Osteocyte (in vitro differentiated cells): ENCODE measurements around the gene STEAP3. TPM values are rescaled to one million over a fixed set of nuclear protein-coding genes. Genes with fewer than 3 reads are reported as not detected.

Experiments used
- DNase-seq: peaks from one replicate; pipeline ENCODE4 v3.0.0; 2021; ENCODE audit warnings: mixed read lengths; ENCODE audit not compliant: unreplicated experiment; ENCODE audit errors: extremely low spot score
- H3K27ac Mint-ChIP-seq: one replicate; pipeline ENCODE4 v1.8.0; 2021; ENCODE audit warnings: mild to moderate bottlenecking, mixed read lengths; ENCODE audit not compliant: unreplicated experiment
- H3K27me3 Mint-ChIP-seq: one replicate; pipeline ENCODE4 v1.8.0; 2021; ENCODE audit warnings: mixed read lengths; ENCODE audit not compliant: unreplicated experiment
- H3K36me3 Mint-ChIP-seq: one replicate; pipeline ENCODE4 v1.8.0; 2021; ENCODE audit warnings: mixed read lengths; ENCODE audit not compliant: unreplicated experiment
- H3K4me1 Mint-ChIP-seq: one replicate; pipeline ENCODE4 v1.8.0; 2021; ENCODE audit warnings: mixed read lengths; ENCODE audit not compliant: unreplicated experiment
- H3K4me3 Mint-ChIP-seq: one replicate; pipeline ENCODE4 v1.8.0; 2021; ENCODE audit warnings: mild to moderate bottlenecking, moderate library complexity, mixed read lengths; ENCODE audit not compliant: unreplicated experiment
- H3K9me3 Mint-ChIP-seq: one replicate; pipeline ENCODE4 v1.8.0; 2021; ENCODE audit warnings: mixed read lengths; ENCODE audit not compliant: unreplicated experiment
- CTCF ChIP-seq: fragments of 200-600 bp; sonication (generic); IDR thresholded peaks from 2 replicates; pipeline ENCODE4 v1.5.0; 2021; ENCODE audit warnings: antibody characterized with exemption, mild to moderate bottlenecking, moderate library complexity
- total RNA-seq: library from RNA; stranded (reverse); gene quantifications from 2 replicates; pipeline ENCODE4 v1.2.1, GENCODE V29; 2021

The STEAP3 gene
- total RNA-seq, 1 donor from 2014 or later: 19.3 TPM

DNA sequence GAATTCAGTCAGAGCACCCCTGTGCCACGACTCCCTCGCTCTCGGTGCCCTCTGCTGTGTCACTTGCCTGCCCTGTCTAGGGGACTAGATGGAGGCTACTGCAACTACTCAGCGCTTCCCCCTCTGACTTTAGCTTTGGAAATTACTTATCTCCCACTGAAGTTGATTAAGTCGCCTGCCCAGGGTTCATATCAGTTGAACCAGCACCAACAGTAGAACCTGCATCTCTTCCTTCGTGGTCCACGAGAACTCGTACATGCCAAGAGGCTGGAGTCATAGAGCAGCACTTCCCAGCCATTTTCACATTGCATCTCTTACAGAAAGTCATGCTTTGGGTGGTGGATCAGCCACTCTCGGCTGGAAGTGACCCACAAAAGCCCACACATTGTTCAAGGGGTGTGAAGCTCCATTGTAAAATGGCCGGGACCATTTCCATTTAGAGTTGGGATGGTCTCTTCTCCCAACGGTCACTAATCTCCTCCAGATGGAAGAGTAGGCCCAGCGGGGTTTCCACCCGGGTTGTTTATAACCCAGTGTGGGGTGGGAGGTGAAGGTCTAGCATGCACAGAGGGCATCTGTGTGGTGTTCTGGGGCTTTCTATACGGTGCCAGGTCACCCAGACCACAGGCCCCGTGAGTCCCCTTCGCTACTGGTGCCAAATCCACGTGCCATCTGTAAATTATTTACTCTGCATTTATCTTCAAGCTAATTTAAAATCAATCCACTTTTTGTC is 38.0 kb downstream of the STEAP3 start:
- Mint-ChIP-seq H3K27ac (no peak overlapping the region), H3K27me3 (no peaks in the 10 kb centered on the region), H3K4me3 (no peak overlapping the region), H3K9me3 (no peaks in the 10 kb centered on the region), H3K36me3 (no peaks in the 10 kb centered on the region), H3K4me1 (peaks cover 24% of the 10 kb centered on the region)
- DNase-seq: no peak
- TF ChIP-seq CTCF: no peak

GRCh38 chr2:119263025-119263424 is 39.4 kb downstream of the STEAP3 start:
- Mint-ChIP-seq H3K4me3 (no peak overlapping the region), H3K36me3 (no peaks in the 10 kb centered on the region), H3K9me3 (no peaks in the 10 kb centered on the region), H3K27ac (no peak overlapping the region), H3K27me3 (no peaks in the 10 kb centered on the region), H3K4me1 (peaks cover 21% of the 10 kb centered on the region)
- DNase-seq: no peak
- no peak for TF ChIP-seq CTCF

- Mint-ChIP-seq H3K4me1 (peaks cover 21% of the 10 kb centered on the region), H3K27ac (no peak overlapping the region), H3K4me3 (no peak overlapping the region), H3K9me3 (no peaks in the 10 kb centered on the region), H3K36me3 (no peaks in the 10 kb centered on the region), H3K27me3 (no peaks in the 10 kb centered on the region)
- no peak for TF ChIP-seq CTCF
- DNase-seq: no peak
These were observed 40.0 kb downstream of the STEAP3 start for GRCh38 chr2:119263656-119264055.

- Mint-ChIP-seq H3K27ac (no peak overlapping the region), H3K36me3 (no peaks in the 10 kb centered on the region), H3K4me1 (peaks cover 11% of the 10 kb centered on the region), H3K9me3 (no peaks in the 10 kb centered on the region), H3K4me3 (no peak overlapping the region), H3K27me3 (no peaks in the 10 kb centered on the region)
- DNase-seq: peak; percentile 80
- TF ChIP-seq CTCF: peak; percentile 89
These were observed 41.4 kb downstream of the STEAP3 start for GRCh38 chr2:119264781-119265692.

DNA sequence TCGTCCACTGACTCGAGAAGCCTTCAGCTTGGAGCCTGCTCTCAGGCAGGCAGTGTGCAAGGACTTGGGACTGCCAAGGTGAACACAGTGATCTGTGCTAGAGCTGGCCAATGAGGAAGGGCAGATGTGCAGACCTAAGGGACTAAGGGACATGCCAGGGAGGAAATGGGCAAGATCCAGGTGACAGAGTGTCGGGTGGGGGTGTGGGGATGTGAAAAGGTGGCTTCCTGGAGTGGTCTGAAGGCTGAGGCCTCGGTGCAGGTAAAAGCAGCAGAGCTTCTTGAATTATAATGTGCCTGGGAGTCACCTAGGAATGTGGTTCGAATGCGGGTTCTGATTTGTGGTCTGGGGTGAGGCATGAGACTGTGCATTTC is 42.0 kb downstream of the STEAP3 start:
- H3K27me3 Mint-ChIP-seq: no peaks in the 10 kb centered on the region
- peaks cover 2% of the 10 kb centered on the region for H3K9me3 Mint-ChIP-seq
- H3K36me3 Mint-ChIP-seq: no peaks in the 10 kb centered on the region
- peak; percentile 42 for DNase-seq
- TF ChIP-seq CTCF: no peak
- H3K27ac Mint-ChIP-seq: no peak overlapping the region
- peaks cover 7% of the 10 kb centered on the region for H3K4me1 Mint-ChIP-seq
- no peak overlapping the region for H3K4me3 Mint-ChIP-seq
